ENCODE data around the gene VWA3A.

The VWA3A gene

DNA sequence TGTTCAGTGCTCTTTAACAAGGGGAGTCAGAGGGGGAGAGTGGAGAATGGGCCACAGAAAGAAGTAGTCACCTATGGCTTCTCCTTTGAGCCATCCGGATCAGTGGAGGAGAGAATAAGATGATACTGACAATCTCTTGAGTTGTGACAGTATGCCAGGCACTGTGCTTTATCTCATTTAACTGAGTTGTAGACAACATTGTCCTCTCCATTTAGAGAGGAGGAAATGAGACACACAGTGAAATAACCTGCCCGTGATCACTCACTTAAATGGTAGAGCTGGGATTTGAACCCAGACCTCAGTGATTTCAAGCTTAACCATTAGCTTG is 95.9 kb downstream of the VWA3A start:
- no peaks in the 10 kb centered on the region for H3K9me3 ChIP-seq (ENCODE audit: control insufficient read depth, low read length)
- H3K4me1 ChIP-seq (ENCODE audit: control insufficient read depth, insufficient read depth, low read length): peaks cover 33% of the 10 kb centered on the region
- H3K9ac ChIP-seq (ENCODE audit: low read length): no peak overlapping the region
- DNase-seq (ENCODE audit: low read depth): no peak
- H3K27me3 ChIP-seq (replicated peaks; ENCODE audit: control insufficient read depth, insufficient read depth, low read length): no peaks in the 10 kb centered on the region
- H3K4me3 ChIP-seq (ENCODE audit: low read length): no peak overlapping the region
- H3K36me3 ChIP-seq (ENCODE audit: control insufficient read depth, insufficient read depth, low read length, severe bottlenecking): no peaks in the 10 kb centered on the region

GRCh38 chr16:22188595-22189442 is 96.5 kb downstream of the VWA3A start:
- Histone ChIP-seq H3K27me3 (replicated peaks; ENCODE audit: control insufficient read depth, insufficient read depth, low read length) (no peaks in the 10 kb centered on the region), H3K36me3 (ENCODE audit: control insufficient read depth, insufficient read depth, low read length, severe bottlenecking) (no peaks in the 10 kb centered on the region), H3K9me3 (ENCODE audit: control insufficient read depth, low read length) (no peaks in the 10 kb centered on the region), H3K9ac (ENCODE audit: low read length) (peak overlapping the region; percentile 79), H3K4me1 (ENCODE audit: control insufficient read depth, insufficient read depth, low read length) (peaks cover 35% of the 10 kb centered on the region), H3K4me3 (ENCODE audit: low read length) (peak overlapping the region; percentile 82)
- peak; percentile 94 for DNase-seq (ENCODE audit: low read depth)

- DNase-seq (ENCODE audit: low read depth): peak; percentile 15
- peak overlapping the region; percentile 82 for H3K4me3 ChIP-seq (ENCODE audit: low read length)
- no peaks in the 10 kb centered on the region for H3K9me3 ChIP-seq (ENCODE audit: control insufficient read depth, low read length)
- peaks cover 35% of the 10 kb centered on the region for H3K4me1 ChIP-seq (ENCODE audit: control insufficient read depth, insufficient read depth, low read length)
- no peaks in the 10 kb centered on the region for H3K36me3 ChIP-seq (ENCODE audit: control insufficient read depth, insufficient read depth, low read length, severe bottlenecking)
- H3K27me3 ChIP-seq (replicated peaks; ENCODE audit: control insufficient read depth, insufficient read depth, low read length): no peaks in the 10 kb centered on the region
- peak overlapping the region; percentile 79 for H3K9ac ChIP-seq (ENCODE audit: low read length)
These were observed 97.2 kb downstream of the VWA3A start for GRCh38 chr16:22189473-22190080.

- H3K9me3 ChIP-seq (ENCODE audit: control insufficient read depth, low read length): no peaks in the 10 kb centered on the region
These were observed 97.9 kb downstream of the VWA3A start for GRCh38 chr16:22190081-22190775.

GRCh38 chr16:22190776-22191531 is 98.6 kb downstream of the VWA3A start:
- peak overlapping the region; percentile 79 for H3K4me3 ChIP-seq (ENCODE audit: low read length)
- H3K9ac ChIP-seq (ENCODE audit: low read length): peak overlapping the region; percentile 87
- DNase-seq (ENCODE audit: low read depth): peak; percentile 100
- H3K27me3 ChIP-seq (replicated peaks; ENCODE audit: control insufficient read depth, insufficient read depth, low read length): no peaks in the 10 kb centered on the region
- H3K36me3 ChIP-seq (ENCODE audit: control insufficient read depth, insufficient read depth, low read length, severe bottlenecking): no peaks in the 10 kb centered on the region
- H3K4me1 ChIP-seq (ENCODE audit: control insufficient read depth, insufficient read depth, low read length): peaks cover 35% of the 10 kb centered on the region
- H3K9me3 ChIP-seq (ENCODE audit: control insufficient read depth, low read length): no peaks in the 10 kb centered on the region

More at GRCh38 chr16:22190081-22190775, 97.9 kb downstream of the VWA3A start:
- Histone ChIP-seq H3K4me3 (ENCODE audit: low read length) (peak overlapping the region; percentile 82), H3K4me1 (ENCODE audit: control insufficient read depth, insufficient read depth, low read length) (peaks cover 35% of the 10 kb centered on the region), H3K36me3 (ENCODE audit: control insufficient read depth, insufficient read depth, low read length, severe bottlenecking) (no peaks in the 10 kb centered on the region), H3K9ac (ENCODE audit: low read length) (peak overlapping the region; percentile 79), H3K27me3 (replicated peaks; ENCODE audit: control insufficient read depth, insufficient read depth, low read length) (no peaks in the 10 kb centered on the region)
- peak; percentile 100 for DNase-seq (ENCODE audit: low read depth)

GRCh38 chr16:22191532-22192260 is 99.4 kb downstream of the VWA3A start:
- Histone ChIP-seq H3K36me3 (ENCODE audit: control insufficient read depth, insufficient read depth, low read length, severe bottlenecking) (no peaks in the 10 kb centered on the region), H3K4me1 (ENCODE audit: control insufficient read depth, insufficient read depth, low read length) (peaks cover 35% of the 10 kb centered on the region), H3K9me3 (ENCODE audit: control insufficient read depth, low read length) (no peaks in the 10 kb centered on the region), H3K9ac (ENCODE audit: low read length) (peak overlapping the region; percentile 87), H3K27me3 (replicated peaks; ENCODE audit: control insufficient read depth, insufficient read depth, low read length) (no peaks in the 10 kb centered on the region), H3K4me3 (ENCODE audit: low read length) (peak overlapping the region; percentile 79)
- no peak for DNase-seq (ENCODE audit: low read depth)

DNA sequence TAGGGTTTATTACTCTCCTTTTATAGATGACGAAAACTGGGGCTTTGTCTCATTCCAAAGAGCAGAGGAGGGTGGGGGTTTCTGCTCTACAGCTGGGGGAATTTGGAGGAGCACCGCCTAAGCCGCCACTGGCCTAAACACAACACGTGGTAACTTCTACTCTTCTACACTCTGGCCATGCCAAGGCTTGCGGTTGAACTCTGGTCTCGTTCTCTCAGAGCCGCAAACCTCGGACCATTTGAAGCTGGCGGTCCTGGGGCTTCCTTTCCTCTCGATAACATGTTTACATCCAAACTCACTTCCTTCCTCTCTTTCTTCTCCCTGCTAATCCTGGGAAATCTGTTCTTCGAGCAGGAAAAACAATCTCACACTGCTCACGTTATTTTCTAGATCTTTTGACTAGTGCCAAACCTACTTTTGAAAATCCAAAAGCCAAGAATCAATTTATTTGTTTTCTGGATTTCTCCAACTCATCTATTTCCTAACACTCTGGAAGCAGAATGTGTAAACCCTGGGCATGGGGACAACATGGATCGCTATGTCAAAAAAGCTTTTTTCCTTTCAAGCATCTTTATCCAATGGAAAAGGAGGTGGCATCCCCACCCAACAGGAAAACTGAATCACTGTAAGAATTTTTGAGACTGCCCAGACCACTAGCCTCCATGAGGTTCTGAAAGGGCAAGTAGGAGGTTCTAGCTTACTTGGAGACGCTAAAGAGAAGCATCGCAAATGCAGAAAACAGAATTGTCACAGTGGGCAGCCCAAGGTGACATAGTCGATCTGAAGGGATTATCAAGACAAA is 100.1 kb downstream of the VWA3A start:
- Histone ChIP-seq H3K4me3 (ENCODE audit: low read length) (peak overlapping the region; percentile 79), H3K36me3 (ENCODE audit: control insufficient read depth, insufficient read depth, low read length, severe bottlenecking) (no peaks in the 10 kb centered on the region), H3K9me3 (ENCODE audit: control insufficient read depth, low read length) (no peaks in the 10 kb centered on the region), H3K4me1 (ENCODE audit: control insufficient read depth, insufficient read depth, low read length) (peaks cover 35% of the 10 kb centered on the region), H3K27me3 (replicated peaks; ENCODE audit: control insufficient read depth, insufficient read depth, low read length) (no peaks in the 10 kb centered on the region), H3K9ac (ENCODE audit: low read length) (peak overlapping the region; percentile 87)
- DNase-seq (ENCODE audit: low read depth): peak; percentile 97

DNA sequence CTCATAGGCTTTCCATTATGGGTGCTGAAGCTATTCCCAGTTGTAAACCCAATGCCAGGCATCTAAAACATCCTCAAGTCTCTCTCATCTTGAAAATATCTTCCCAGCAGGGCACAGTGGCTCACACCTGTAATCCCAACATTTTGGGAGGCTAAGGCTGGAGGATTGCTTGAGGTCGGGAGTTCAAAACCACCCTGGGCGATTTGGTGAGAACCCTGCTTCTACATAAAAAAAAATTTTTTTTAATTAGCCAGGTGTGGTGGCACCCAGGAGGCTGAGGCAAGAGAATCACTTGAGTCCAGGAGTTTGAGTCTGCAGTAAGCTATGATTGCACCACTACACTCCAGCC is 100.7 kb downstream of the VWA3A start:
- no peaks in the 10 kb centered on the region for H3K9me3 ChIP-seq (ENCODE audit: control insufficient read depth, low read length)
- no peaks in the 10 kb centered on the region for H3K27me3 ChIP-seq (replicated peaks; ENCODE audit: control insufficient read depth, insufficient read depth, low read length)
- H3K36me3 ChIP-seq (ENCODE audit: control insufficient read depth, insufficient read depth, low read length, severe bottlenecking): no peaks in the 10 kb centered on the region
- peaks cover 35% of the 10 kb centered on the region for H3K4me1 ChIP-seq (ENCODE audit: control insufficient read depth, insufficient read depth, low read length)
- H3K9ac ChIP-seq (ENCODE audit: low read length): peak overlapping the region; percentile 87
- DNase-seq (ENCODE audit: low read depth): no peak
- H3K4me3 ChIP-seq (ENCODE audit: low read length): peak overlapping the region; percentile 79

DNA sequence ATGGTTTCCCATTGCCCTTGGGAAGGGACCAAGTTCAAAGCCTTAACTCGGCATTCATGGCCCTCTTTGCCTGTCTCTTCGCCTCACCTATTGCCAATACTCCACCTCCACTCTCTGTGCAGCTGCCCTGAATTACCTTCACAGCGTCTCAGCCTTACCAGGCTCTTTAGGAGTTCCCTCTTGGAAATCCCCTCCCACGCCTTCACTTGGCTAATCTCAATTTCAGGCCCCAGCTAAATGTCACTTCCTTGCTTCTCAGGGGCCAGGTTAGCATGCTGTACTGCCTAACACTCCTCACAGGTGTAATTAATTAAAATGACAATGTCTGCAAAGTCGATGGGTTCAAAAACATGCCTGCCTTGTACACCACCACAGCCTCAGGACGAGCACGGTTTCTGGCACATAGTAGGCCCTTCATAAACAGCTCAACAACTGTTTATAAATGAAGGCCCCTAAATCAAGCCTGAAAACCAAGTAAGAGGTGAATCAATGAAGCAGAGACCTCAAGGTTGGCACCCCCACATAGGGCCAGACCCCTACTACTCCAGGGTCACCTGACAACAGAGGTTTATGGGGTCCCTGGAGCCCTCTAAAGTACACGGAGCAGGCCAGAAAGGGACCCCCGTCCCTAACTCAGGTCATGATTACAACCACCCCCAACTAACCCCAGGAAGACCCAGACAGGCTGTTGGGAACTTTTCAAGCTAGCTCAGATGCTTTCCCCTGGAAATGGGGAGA is 102.5 kb downstream of the VWA3A start:
- Histone ChIP-seq H3K9me3 (ENCODE audit: control insufficient read depth, low read length) (no peaks in the 10 kb centered on the region), H3K4me1 (ENCODE audit: control insufficient read depth, insufficient read depth, low read length) (peaks cover 30% of the 10 kb centered on the region), H3K36me3 (ENCODE audit: control insufficient read depth, insufficient read depth, low read length, severe bottlenecking) (no peaks in the 10 kb centered on the region), H3K9ac (ENCODE audit: low read length) (no peak overlapping the region), H3K4me3 (ENCODE audit: low read length) (no peak overlapping the region), H3K27me3 (replicated peaks; ENCODE audit: control insufficient read depth, insufficient read depth, low read length) (no peaks in the 10 kb centered on the region)
- no peak for DNase-seq (ENCODE audit: low read depth)

DNA sequence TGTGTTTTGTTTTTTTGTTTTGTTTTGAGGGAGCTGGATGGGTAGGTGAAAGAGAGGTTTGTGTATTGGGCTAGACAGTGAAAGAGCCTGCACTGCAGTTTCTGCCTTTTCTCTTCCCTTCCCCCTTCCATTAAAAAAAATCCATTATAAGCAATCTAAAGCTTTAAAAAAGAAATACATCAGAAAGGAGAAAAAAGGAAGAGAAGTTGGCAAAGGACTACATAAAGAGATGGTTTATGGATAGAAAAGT is 103.0 kb downstream of the VWA3A start:
- H3K4me1 ChIP-seq (ENCODE audit: control insufficient read depth, insufficient read depth, low read length): peaks cover 31% of the 10 kb centered on the region
- DNase-seq (ENCODE audit: low read depth): no peak
- no peaks in the 10 kb centered on the region for H3K9me3 ChIP-seq (ENCODE audit: control insufficient read depth, low read length)
- no peaks in the 10 kb centered on the region for H3K27me3 ChIP-seq (replicated peaks; ENCODE audit: control insufficient read depth, insufficient read depth, low read length)
- H3K4me3 ChIP-seq (ENCODE audit: low read length): no peak overlapping the region
- no peak overlapping the region for H3K9ac ChIP-seq (ENCODE audit: low read length)
- H3K36me3 ChIP-seq (ENCODE audit: control insufficient read depth, insufficient read depth, low read length, severe bottlenecking): no peaks in the 10 kb centered on the region

Measured in adipocyte (in vitro differentiated cells).